MM.1S (cell line): ENCODE results near the gene IGDCC3.

Experiments used
- EZH2 ChIP-seq: fragments of 300-600 bp; sonication (generic); optimal IDR thresholded peaks from 2 replicates; pipeline ENCODE3; 2017; ENCODE audit warnings: low read depth, mild to moderate bottlenecking, antibody characterized with exemption, low read length, mixed read lengths
- EZH2phosphoT487 ChIP-seq: fragments of 300-600 bp; sonication (generic); IDR thresholded peaks from 2 replicates; pipeline ENCODE4 v1.6.1; 2018; ENCODE audit warnings: antibody characterized with exemption, low read length
- TF ChIP-seq, protein P1 (sequence below): fragments of 300-600 bp; sonication (generic); IDR thresholded peaks from 2 replicates; pipeline ENCODE4 v1.5.1; 2016; ENCODE audit warnings: antibody characterized with exemption, low read length, mixed read lengths

DNA sequence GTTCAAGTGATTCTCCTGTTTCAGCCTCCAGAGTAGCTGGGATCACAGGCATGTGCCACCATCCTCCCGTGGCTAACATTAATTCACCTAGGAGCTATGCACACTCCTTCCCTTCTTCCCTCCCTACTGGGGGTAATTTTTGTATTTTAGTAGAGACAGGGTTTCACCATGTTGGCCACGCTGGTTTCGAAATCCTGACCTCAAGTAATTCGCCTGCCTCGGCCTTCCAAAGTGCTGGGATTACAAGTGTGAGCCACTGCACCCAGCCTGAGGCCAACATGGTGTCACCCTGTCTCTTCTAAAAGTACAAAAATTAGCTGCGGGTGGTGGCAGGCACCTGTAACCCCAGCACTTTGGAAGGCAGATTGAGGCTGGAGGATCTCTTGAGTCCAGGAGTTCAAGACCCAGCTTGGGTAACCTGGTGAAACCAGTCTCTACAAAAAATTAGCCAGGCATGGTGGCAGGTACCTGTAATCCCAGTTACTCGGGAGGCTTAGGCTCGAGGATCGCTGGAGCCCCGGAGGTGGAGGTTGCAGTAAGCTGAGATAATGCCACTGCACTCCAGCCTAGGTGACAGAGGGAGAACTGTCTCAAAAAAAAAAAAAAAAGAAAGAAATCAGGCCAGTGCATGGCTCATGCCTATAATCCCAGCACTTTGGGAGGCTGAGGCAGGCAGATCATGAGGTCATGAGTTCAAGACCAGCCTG is 67.2 kb downstream of the IGDCC3 start:
- TF ChIP-seq, protein P1, sequence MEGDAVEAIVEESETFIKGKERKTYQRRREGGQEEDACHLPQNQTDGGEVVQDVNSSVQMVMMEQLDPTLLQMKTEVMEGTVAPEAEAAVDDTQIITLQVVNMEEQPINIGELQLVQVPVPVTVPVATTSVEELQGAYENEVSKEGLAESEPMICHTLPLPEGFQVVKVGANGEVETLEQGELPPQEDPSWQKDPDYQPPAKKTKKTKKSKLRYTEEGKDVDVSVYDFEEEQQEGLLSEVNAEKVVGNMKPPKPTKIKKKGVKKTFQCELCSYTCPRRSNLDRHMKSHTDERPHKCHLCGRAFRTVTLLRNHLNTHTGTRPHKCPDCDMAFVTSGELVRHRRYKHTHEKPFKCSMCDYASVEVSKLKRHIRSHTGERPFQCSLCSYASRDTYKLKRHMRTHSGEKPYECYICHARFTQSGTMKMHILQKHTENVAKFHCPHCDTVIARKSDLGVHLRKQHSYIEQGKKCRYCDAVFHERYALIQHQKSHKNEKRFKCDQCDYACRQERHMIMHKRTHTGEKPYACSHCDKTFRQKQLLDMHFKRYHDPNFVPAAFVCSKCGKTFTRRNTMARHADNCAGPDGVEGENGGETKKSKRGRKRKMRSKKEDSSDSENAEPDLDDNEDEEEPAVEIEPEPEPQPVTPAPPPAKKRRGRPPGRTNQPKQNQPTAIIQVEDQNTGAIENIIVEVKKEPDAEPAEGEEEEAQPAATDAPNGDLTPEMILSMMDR: no peak
- no peak for TF ChIP-seq EZH2
- TF ChIP-seq EZH2phosphoT487: no peak
